ENCODE measurements around the gene PGM1. TPM values are rescaled to one million over a fixed set of nuclear protein-coding genes. Genes with fewer than 3 reads are reported as not detected.

The PGM1 gene
- total and polyA plus RNA-seq, 2 donors (not counting 3 experiments of a cell fraction or from before 2014, with no cell fraction given) = 9.3 to 21.0 TPM

- H3K9ac ChIP-seq (replicated peaks; ENCODE audit: extremely low read depth, insufficient read depth, low read length) = no peak overlapping the region
- no peak overlapping the region for H3K27ac ChIP-seq (ENCODE audit: insufficient read depth, low read depth, low read length)
- no peaks in the 10 kb centered on the region for H3K36me3 ChIP-seq (ENCODE audit: control insufficient read depth in 2 of 2, extremely low read depth in 1 of 2, insufficient read depth in 2 of 2, low read length in 2 of 2)
- TF ChIP-seq, protein P1, sequence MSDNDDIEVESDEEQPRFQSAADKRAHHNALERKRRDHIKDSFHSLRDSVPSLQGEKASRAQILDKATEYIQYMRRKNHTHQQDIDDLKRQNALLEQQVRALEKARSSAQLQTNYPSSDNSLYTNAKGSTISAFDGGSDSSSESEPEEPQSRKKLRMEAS (IDR thresholded peaks at IDR 0.05; ENCODE audit: insufficient read depth, insufficient read length) = no peak
- no peak for TF ChIP-seq GATA2 (IDR thresholded peaks at IDR 0.05; ENCODE audit: insufficient read depth, insufficient read length, low read depth, low read length)
- TF ChIP-seq EZH2 (IDR thresholded peaks at IDR 0.05; ENCODE audit: borderline replicate concordance, low read depth, low read length, severe bottlenecking) = no peak
- no peaks in the 10 kb centered on the region for H3K9me3 ChIP-seq (replicated peaks; ENCODE audit: control insufficient read depth, insufficient read depth, low read length)
- no peaks in the 10 kb centered on the region for H3K4me1 ChIP-seq (ENCODE audit: control insufficient read depth, extremely low read depth, insufficient read depth, low read length)
- no peak overlapping the region for H3K4me3 ChIP-seq (replicated peaks in 1 of 3; ENCODE audit: insufficient read depth in 1 of 3, low read depth in 1 of 3, low read length in 3 of 3)
- BruUV-seq (replicated peaks) = no TSS peak
- DNase-seq (ENCODE audit: low read depth, low spot score) (no peak), FAIRE-seq (no peak)
- intact Hi-C loops (cut with micrococcal nuclease) = no loop called here
- H3K9me1 ChIP-seq (replicated peaks; ENCODE audit: control insufficient read depth, extremely low read depth, insufficient read depth, low read length) = no peaks in the 10 kb centered on the region
- ChIA-PET POLR2A (no interaction called here), CTCF (interaction anchor here (0.8 to 1.0 kb wide), 3 partner anchors 8 to 26 kb away, joined by 3 to 5 read pairs (median 4); no protein-coding TSS in a partner anchor)
- no peak overlapping the region for H3K4me2 ChIP-seq (ENCODE audit: insufficient read depth, low read length)
- no peak overlapping the region for H2AFZ ChIP-seq (ENCODE audit: low read depth, low read length)
- no peaks in the 10 kb centered on the region for H3K79me2 ChIP-seq (ENCODE audit: control insufficient read depth, insufficient read depth, low read length)
- no peaks in the 10 kb centered on the region for H3K27me3 ChIP-seq (ENCODE audit: control insufficient read depth in 2 of 2, insufficient read depth in 2 of 2, low read length in 2 of 2)
- H4K20me1 ChIP-seq (replicated peaks; ENCODE audit: control insufficient read depth, extremely low read depth, insufficient read depth, low read length) = no peaks in the 10 kb centered on the region
- dilution Hi-C loops (cut with MboI; ENCODE audit: extremely low pct_ligation_motif_present, low sequenced_read_pairs) = no loop called here
Observed at GRCh38 chr1:63563745-63564144, 29.5 kb upstream of the PGM1 start.

DNA sequence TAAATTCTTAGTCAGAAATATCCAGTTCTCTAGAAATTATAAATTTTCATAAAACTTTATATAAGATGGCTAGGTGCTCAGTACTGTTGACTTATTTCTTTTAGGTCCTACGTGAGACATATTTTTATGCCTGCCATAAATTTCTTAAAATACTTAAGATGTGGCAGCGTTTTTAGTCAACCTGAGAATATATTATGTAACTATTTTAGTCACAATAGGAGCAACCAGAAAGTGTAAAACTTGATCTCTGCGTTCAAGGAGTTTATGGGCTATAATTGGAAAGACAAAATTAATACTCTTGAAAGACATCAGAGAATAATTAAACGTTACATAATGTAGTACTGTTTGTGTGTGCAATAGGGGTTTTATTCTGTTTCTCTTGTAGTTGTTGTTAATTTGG, 24.1 kb upstream of the PGM1 start:
- Histone ChIP-seq H3K27ac (ENCODE audit: insufficient read depth, low read depth, low read length) (no peak overlapping the region), H3K27me3 (ENCODE audit: control insufficient read depth in 2 of 2, insufficient read depth in 2 of 2, low read length in 2 of 2) (no peaks in the 10 kb centered on the region), H3K36me3 (ENCODE audit: control insufficient read depth in 2 of 2, extremely low read depth in 1 of 2, insufficient read depth in 2 of 2, low read length in 2 of 2) (no peaks in the 10 kb centered on the region), H3K9ac (replicated peaks; ENCODE audit: extremely low read depth, insufficient read depth, low read length) (no peak overlapping the region), H2AFZ (ENCODE audit: low read depth, low read length) (no peak overlapping the region), H3K79me2 (ENCODE audit: control insufficient read depth, insufficient read depth, low read length) (no peaks in the 10 kb centered on the region), H3K4me1 (ENCODE audit: control insufficient read depth, extremely low read depth, insufficient read depth, low read length) (no peaks in the 10 kb centered on the region), H3K9me3 (replicated peaks; ENCODE audit: control insufficient read depth, insufficient read depth, low read length) (no peaks in the 10 kb centered on the region), H3K9me1 (replicated peaks; ENCODE audit: control insufficient read depth, extremely low read depth, insufficient read depth, low read length) (no peaks in the 10 kb centered on the region), H4K20me1 (replicated peaks; ENCODE audit: control insufficient read depth, extremely low read depth, insufficient read depth, low read length) (no peaks in the 10 kb centered on the region), H3K4me2 (ENCODE audit: insufficient read depth, low read length) (no peak overlapping the region), H3K4me3 (replicated peaks in 1 of 3; ENCODE audit: insufficient read depth in 1 of 3, low read depth in 1 of 3, low read length in 3 of 3) (no peak overlapping the region)
- CTCF ChIA-PET = interaction anchor here (1.8 to 2.3 kb wide), 2 partner anchors 11 to 12 kb away, joined by 4 to 9 read pairs; no protein-coding TSS in a partner anchor
- POLR2A ChIA-PET = no interaction called here
- DNase-seq (ENCODE audit: low read depth, low spot score) = no peak
- BruUV-seq (replicated peaks) = no TSS peak
- TF ChIP-seq, protein P2, sequence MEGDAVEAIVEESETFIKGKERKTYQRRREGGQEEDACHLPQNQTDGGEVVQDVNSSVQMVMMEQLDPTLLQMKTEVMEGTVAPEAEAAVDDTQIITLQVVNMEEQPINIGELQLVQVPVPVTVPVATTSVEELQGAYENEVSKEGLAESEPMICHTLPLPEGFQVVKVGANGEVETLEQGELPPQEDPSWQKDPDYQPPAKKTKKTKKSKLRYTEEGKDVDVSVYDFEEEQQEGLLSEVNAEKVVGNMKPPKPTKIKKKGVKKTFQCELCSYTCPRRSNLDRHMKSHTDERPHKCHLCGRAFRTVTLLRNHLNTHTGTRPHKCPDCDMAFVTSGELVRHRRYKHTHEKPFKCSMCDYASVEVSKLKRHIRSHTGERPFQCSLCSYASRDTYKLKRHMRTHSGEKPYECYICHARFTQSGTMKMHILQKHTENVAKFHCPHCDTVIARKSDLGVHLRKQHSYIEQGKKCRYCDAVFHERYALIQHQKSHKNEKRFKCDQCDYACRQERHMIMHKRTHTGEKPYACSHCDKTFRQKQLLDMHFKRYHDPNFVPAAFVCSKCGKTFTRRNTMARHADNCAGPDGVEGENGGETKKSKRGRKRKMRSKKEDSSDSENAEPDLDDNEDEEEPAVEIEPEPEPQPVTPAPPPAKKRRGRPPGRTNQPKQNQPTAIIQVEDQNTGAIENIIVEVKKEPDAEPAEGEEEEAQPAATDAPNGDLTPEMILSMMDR (IDR thresholded peaks at IDR 0.05; ENCODE audit: extremely low read depth in 1 of 2, insufficient read depth in 1 of 2, low read depth in 1 of 2, low read length in 2 of 2) = no peak
- TF ChIP-seq MYC (IDR thresholded peaks at IDR 0.05; ENCODE audit: low read depth, low read length) (no peak), EZH2 (IDR thresholded peaks at IDR 0.05; ENCODE audit: borderline replicate concordance, low read depth, low read length, severe bottlenecking) (no peak), POLR2A (IDR thresholded peaks at IDR 0.05; ENCODE audit: low read depth, low read length) (no peak), GATA2 (IDR thresholded peaks at IDR 0.05; ENCODE audit: insufficient read depth, insufficient read length, low read depth, low read length) (no peak), FOS (IDR thresholded peaks at IDR 0.05; ENCODE audit: borderline replicate concordance, insufficient read depth, low read length) (no peak), JUN (IDR thresholded peaks at IDR 0.05; ENCODE audit: borderline replicate concordance, insufficient read depth, insufficient read length, low read depth) (no peak)
- dilution Hi-C loops (cut with MboI; ENCODE audit: extremely low pct_ligation_motif_present, low sequenced_read_pairs) = no loop called here
- no peak for FAIRE-seq
- intact Hi-C loops (cut with micrococcal nuclease) = no loop called here

All from endothelial cell of umbilical vein (primary cell).